ENCODE data around the gene SERTM1.

- TF ChIP-seq CTCF (conservative IDR thresholded peaks at IDR 0.05; ENCODE audit: low read depth, low read length) (no peak), CEBPB (IDR thresholded peaks at IDR 0.05; ENCODE audit: low read depth, low read length) (no peak), POLR2A (IDR thresholded peaks at IDR 0.05; ENCODE audit: low read depth, low read length) (no peak), RAD21 (IDR thresholded peaks at IDR 0.05; ENCODE audit: low read length) (no peak), RCOR1 (IDR thresholded peaks at IDR 0.05; ENCODE audit: insufficient replicate concordance, low read length) (no peak), RFX5 (IDR thresholded peaks at IDR 0.05; ENCODE audit: low read depth, low read length) (no peak), NFE2L2 (IDR thresholded peaks at IDR 0.05; ENCODE audit: low read depth, low read length) (no peak), MAZ (IDR thresholded peaks at IDR 0.05; ENCODE audit: borderline replicate concordance, low read depth, low read length) (no peak), USF2 (IDR thresholded peaks at IDR 0.05; ENCODE audit: low read depth, low read length) (no peak), MXI1 (IDR thresholded peaks at IDR 0.05; ENCODE audit: borderline replicate concordance, low read depth, low read length) (no peak), SMC3 (IDR thresholded peaks at IDR 0.05; ENCODE audit: low read depth, low read length) (no peak), CHD1 (IDR thresholded peaks at IDR 0.05; ENCODE audit: low read depth, low read length) (no peak), FOS (IDR thresholded peaks at IDR 0.05; ENCODE audit: low read depth, low read length) (no peak), MAFK (IDR thresholded peaks at IDR 0.05; ENCODE audit: low read depth, low read length) (no peak)
Measured at GRCh38 chr13:36746051-36746450, 72.2 kb downstream of the SERTM1 start.

Data from IMR-90 (cell line).